Stomach (tissue), 4 donors: ENCODE results near the gene CTSF.

Source experiments
- CTCF ChIP-seq, 7 experiments: fragments of 450-650 bp in 4 of 7; fragments of 200-600 bp in 3 of 7; sonication (generic) in 3 of 7; IDR thresholded peaks; one replicate each; pipeline ENCODE4 v1.5.1; 2016 to 2019; ENCODE audit warnings: antibody characterized with exemption in 7 of 7, control low read depth in 2 of 7, mild to moderate bottlenecking in 1 of 7
- EP300 ChIP-seq: sonication (generic); formaldehyde crosslinking; IDR thresholded peaks from one replicate; pipeline ENCODE4 v1.6.1; 2017; ENCODE audit warnings: antibody characterized with exemption
- POLR2A ChIP-seq, 4 donors: fragments of 450-650 bp; IDR thresholded peaks; one replicate each; pipeline ENCODE4 v1.6.1; 2016; ENCODE audit warnings: antibody characterized with exemption in 4 of 4, control low read depth in 2 of 4, mild to moderate bottlenecking in 1 of 4, moderate library complexity in 1 of 4

GRCh38 chr11:66593303-66593635, 24.9 kb upstream of the CTSF start:
- no peak for TF ChIP-seq CTCF (IDR thresholded peaks at IDR 0.05)
- TF ChIP-seq POLR2A (IDR thresholded peaks at IDR 0.05) = no peak
- TF ChIP-seq EP300 = no peak
